Liver (tissue), 9 donors: ENCODE data around the gene ZNF345. TPM values are rescaled to one million over a fixed set of nuclear protein-coding genes. Genes with fewer than 3 reads are reported as not detected.

Source experiments
- DNase-seq: peaks from one replicate; pipeline ENCODE4 v3.0.0-alpha.2; 2017; ENCODE audit warnings: low spot score
- H3K27ac ChIP-seq, 2 donors: one replicate each; pipeline ENCODE4 v1.7.0; 2013; ENCODE audit warnings: inconsistent platforms in 2 of 2, low read length in 2 of 2, control low read depth in 1 of 2, low read depth in 1 of 2, mild to moderate bottlenecking in 1 of 2
- H3K27me3 ChIP-seq, 4 donors: one replicate each; pipeline versions ENCODE4 v1.6.1 to v1.7.0; 2013; ENCODE audit warnings: low read length in 3 of 4, inconsistent platforms in 1 of 4, mild to moderate bottlenecking in 1 of 4, moderate library complexity in 1 of 4; ENCODE audit not compliant: control insufficient read depth in 4 of 4, insufficient read depth in 4 of 4
- H3K36me3 ChIP-seq, 4 donors: one replicate each; pipeline versions ENCODE4 v1.6.1 to v1.7.0; 2013; ENCODE audit warnings: low read length in 3 of 4, mild to moderate bottlenecking in 3 of 4, low read depth in 1 of 4, moderate library complexity in 1 of 4; ENCODE audit not compliant: control insufficient read depth in 4 of 4, insufficient read depth in 3 of 4
- H3K4me1 ChIP-seq, 4 donors: one replicate each; pipeline versions ENCODE4 v1.6.1 to v1.7.0; 2013; ENCODE audit warnings: low read length in 3 of 4, mild to moderate bottlenecking in 3 of 4, moderate library complexity in 1 of 4; ENCODE audit not compliant: control insufficient read depth in 4 of 4, insufficient read depth in 4 of 4
- H3K4me3 ChIP-seq, 3 donors: one replicate each; pipeline versions ENCODE4 v1.6.1 to v1.7.0; 2013; ENCODE audit warnings: low read length in 3 of 3, control low read depth in 1 of 3, low read depth in 1 of 3, mild to moderate bottlenecking in 1 of 3
- H3K9ac ChIP-seq, 2 donors: one replicate each; pipeline ENCODE4 v1.7.0; 2013; ENCODE audit warnings: low read length in 2 of 2, mild to moderate bottlenecking in 2 of 2, moderate library complexity in 2 of 2, control low read depth in 1 of 2, low read depth in 1 of 2
- H3K9me3 ChIP-seq, 4 donors: one replicate each; pipeline versions ENCODE4 v1.6.1 to v1.7.0; 2013; ENCODE audit warnings: low read length in 3 of 4; ENCODE audit not compliant: control insufficient read depth in 4 of 4
- CTCF ChIP-seq: fragments of 150-350 bp; IDR thresholded peaks from 2 replicates; pipeline ENCODE4 v1.5.1; 2017; ENCODE audit warnings: improper control_type of control experiment, low read depth, low read length; ENCODE audit not compliant: missing input control
- EGR1 ChIP-seq, 2 donors: IDR thresholded peaks; 2 replicates each; pipeline ENCODE4 v1.6.1; 2016 to 2018; ENCODE audit warnings: antibody characterized with exemption in 2 of 2, low read depth in 2 of 2
- FOXA1 ChIP-seq: IDR thresholded peaks from 2 replicates; pipeline ENCODE4 v1.6.1; 2016; ENCODE audit warnings: antibody characterized with exemption
- FOXA2 ChIP-seq: IDR thresholded peaks from 2 replicates; pipeline ENCODE4 v1.6.1; 2016; ENCODE audit warnings: antibody characterized with exemption
- GABPA ChIP-seq, 2 donors: IDR thresholded peaks in 1 of 2; conservative IDR thresholded peaks in 1 of 2; 2 replicates each; pipeline ENCODE4 v1.6.1; 2016; ENCODE audit warnings: antibody characterized with exemption in 2 of 2, mild to moderate bottlenecking in 1 of 2, moderate library complexity in 1 of 2
- HNF4A ChIP-seq, 2 donors: conservative IDR thresholded peaks; 2 replicates each; pipeline ENCODE4 v1.6.1; 2016; ENCODE audit warnings: antibody characterized with exemption in 2 of 2, mild to moderate bottlenecking in 2 of 2
- HNF4G ChIP-seq: IDR thresholded peaks from 2 replicates; pipeline ENCODE4 v1.6.1; 2016; ENCODE audit warnings: antibody characterized with exemption
- JUND ChIP-seq, 2 donors: IDR thresholded peaks; 2 replicates each; pipeline ENCODE4 v1.6.1; 2016; ENCODE audit warnings: antibody characterized with exemption in 2 of 2
- MAX ChIP-seq: IDR thresholded peaks from 2 replicates; pipeline ENCODE4 v1.6.1; 2016; ENCODE audit warnings: antibody characterized with exemption
- NR2F2 ChIP-seq: IDR thresholded peaks from 2 replicates; pipeline ENCODE4 v1.6.1; 2016; ENCODE audit warnings: antibody characterized with exemption
- RAD21 ChIP-seq, 2 donors: IDR thresholded peaks; 2 replicates each; pipeline ENCODE4 v1.6.1; 2016; ENCODE audit warnings: antibody characterized with exemption in 2 of 2, mild to moderate bottlenecking in 2 of 2
- RXRA ChIP-seq, 2 donors: IDR thresholded peaks; 2 replicates each; pipeline ENCODE4 v1.6.1; 2017 to 2018; ENCODE audit warnings: antibody characterized with exemption in 2 of 2, mild to moderate bottlenecking in 1 of 2
- SP1 ChIP-seq: IDR thresholded peaks from 2 replicates; pipeline ENCODE4 v1.6.1; 2018; ENCODE audit warnings: antibody characterized with exemption, mild to moderate bottlenecking
- TAF1 ChIP-seq: conservative IDR thresholded peaks from 2 replicates; pipeline ENCODE4 v1.6.1; 2016; ENCODE audit warnings: antibody characterized with exemption, mild to moderate bottlenecking
- YY1 ChIP-seq: IDR thresholded peaks from 2 replicates; pipeline ENCODE4 v1.6.1; 2016; ENCODE audit warnings: antibody characterized with exemption, mild to moderate bottlenecking
- ZBTB33 ChIP-seq: IDR thresholded peaks from 2 replicates; pipeline ENCODE4 v1.6.1; 2016; ENCODE audit warnings: antibody characterized with exemption
- WGBS: extraction: QIAGEN DNeasy Blood & Tissue Kit; methylation state at CpG from one replicate; pipeline ENCODE4 v1.1.7; 2013; 5-methylcytosine and 5-hydroxymethylcytosine counted together
- polyA plus RNA-seq, 2 donors: library from polyadenylated mRNA; stranded (reverse) in 1 of 2; unstranded in 1 of 2; fragments of 200-250 nt in 1 of 2; fragments of >200 nt in 1 of 2; fragmentation: Nextera tagmentation in 1 of 2; extraction: Ambion mirVana in 1 of 2; gene quantifications; one replicate each; pipeline versions ENCODE4 v1.2.1 to v1.2.3, GENCODE V29; 2013 to 2015
- total RNA-seq, 2 donors: library from RNA; depleted of rRNA; stranded (reverse); fragments of >200 nt; gene quantifications; one replicate each; pipeline ENCODE4 v1.2.3, GENCODE V29; 2014
- TF ChIP-seq, protein P1 (sequence below): IDR thresholded peaks from 2 replicates; pipeline ENCODE4 v1.6.1; 2016; ENCODE audit warnings: antibody characterized with exemption
- TF ChIP-seq, protein P2 (sequence below): IDR thresholded peaks from 2 replicates; pipeline ENCODE4 v1.6.1; 2016; ENCODE audit warnings: antibody characterized with exemption, mild to moderate bottlenecking
- donor health status: healthy.
- donor health status: healthy.
- donor health status: healthy.
- donor health status: healthy.
- donor health status: healthy.

Gene ZNF345
- total and polyA plus RNA-seq, 4 donors: 0.67 to 4.7 (median 2.1) TPM

DNA sequence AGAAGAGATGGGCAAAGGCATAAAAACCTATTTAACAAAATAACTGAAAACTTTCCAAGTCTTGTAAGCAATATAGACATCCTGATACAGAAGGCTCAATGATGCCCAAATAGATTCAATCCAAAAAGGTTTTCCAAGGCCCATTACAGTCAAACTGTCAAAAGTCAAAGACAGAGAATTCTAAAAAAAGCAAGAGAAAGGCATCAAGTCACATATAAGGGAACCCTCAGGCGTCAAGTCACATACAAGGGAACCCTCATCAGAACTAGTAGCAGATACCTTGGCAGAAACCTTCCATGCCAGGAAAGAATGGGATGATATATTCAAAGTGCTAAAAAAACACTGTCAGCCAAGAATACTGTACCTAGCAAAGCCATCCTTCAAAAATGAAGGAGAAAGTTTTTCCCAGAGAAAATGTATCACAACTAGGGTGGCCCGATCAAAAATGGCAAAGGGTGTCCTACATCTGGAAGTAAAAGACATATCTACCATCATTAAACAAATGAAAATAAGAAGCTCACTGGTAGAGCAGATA, 44.2 kb downstream of the ZNF345 start:
- Histone ChIP-seq H3K4me1 (no peaks in the 10 kb centered on the region), H3K36me3 (peaks cover 6 to 55% (median 30%) of the 10 kb centered on the region in 4 donors), H3K9ac (no peak overlapping the region), H3K27ac (no peak overlapping the region), H3K4me3 (peak overlapping the region in 2 of 3 donors; percentile 40 to 65), H3K27me3 (no peaks in the 10 kb centered on the region), H3K9me3 (peaks cover 48 to 91% (median 71%) of the 10 kb centered on the region in 4 donors)
- TF ChIP-seq MAX (no peak), SP1 (no peak), CTCF (no peak), EGR1 (IDR thresholded peaks at IDR 0.05; ENCODE audit: low read depth in 2 of 2) (no peak), TAF1 (no peak), NR2F2 (no peak), GABPA (IDR thresholded peaks at IDR 0.05 in 1 of 2, conservative IDR thresholded peaks at IDR 0.05 in 1 of 2) (no peak), HNF4G (no peak), ZBTB33 (no peak)
- TF ChIP-seq, protein P1, sequence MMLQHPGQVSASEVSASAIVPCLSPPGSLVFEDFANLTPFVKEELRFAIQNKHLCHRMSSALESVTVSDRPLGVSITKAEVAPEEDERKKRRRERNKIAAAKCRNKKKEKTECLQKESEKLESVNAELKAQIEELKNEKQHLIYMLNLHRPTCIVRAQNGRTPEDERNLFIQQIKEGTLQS: no peak
- TF ChIP-seq, protein P2, sequence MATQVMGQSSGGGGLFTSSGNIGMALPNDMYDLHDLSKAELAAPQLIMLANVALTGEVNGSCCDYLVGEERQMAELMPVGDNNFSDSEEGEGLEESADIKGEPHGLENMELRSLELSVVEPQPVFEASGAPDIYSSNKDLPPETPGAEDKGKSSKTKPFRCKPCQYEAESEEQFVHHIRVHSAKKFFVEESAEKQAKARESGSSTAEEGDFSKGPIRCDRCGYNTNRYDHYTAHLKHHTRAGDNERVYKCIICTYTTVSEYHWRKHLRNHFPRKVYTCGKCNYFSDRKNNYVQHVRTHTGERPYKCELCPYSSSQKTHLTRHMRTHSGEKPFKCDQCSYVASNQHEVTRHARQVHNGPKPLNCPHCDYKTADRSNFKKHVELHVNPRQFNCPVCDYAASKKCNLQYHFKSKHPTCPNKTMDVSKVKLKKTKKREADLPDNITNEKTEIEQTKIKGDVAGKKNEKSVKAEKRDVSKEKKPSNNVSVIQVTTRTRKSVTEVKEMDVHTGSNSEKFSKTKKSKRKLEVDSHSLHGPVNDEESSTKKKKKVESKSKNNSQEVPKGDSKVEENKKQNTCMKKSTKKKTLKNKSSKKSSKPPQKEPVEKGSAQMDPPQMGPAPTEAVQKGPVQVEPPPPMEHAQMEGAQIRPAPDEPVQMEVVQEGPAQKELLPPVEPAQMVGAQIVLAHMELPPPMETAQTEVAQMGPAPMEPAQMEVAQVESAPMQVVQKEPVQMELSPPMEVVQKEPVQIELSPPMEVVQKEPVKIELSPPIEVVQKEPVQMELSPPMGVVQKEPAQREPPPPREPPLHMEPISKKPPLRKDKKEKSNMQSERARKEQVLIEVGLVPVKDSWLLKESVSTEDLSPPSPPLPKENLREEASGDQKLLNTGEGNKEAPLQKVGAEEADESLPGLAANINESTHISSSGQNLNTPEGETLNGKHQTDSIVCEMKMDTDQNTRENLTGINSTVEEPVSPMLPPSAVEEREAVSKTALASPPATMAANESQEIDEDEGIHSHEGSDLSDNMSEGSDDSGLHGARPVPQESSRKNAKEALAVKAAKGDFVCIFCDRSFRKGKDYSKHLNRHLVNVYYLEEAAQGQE: no peak
- 96% methylated on average over 2 of the region's 2 CpGs for WGBS
- no peak for DNase-seq

DNA sequence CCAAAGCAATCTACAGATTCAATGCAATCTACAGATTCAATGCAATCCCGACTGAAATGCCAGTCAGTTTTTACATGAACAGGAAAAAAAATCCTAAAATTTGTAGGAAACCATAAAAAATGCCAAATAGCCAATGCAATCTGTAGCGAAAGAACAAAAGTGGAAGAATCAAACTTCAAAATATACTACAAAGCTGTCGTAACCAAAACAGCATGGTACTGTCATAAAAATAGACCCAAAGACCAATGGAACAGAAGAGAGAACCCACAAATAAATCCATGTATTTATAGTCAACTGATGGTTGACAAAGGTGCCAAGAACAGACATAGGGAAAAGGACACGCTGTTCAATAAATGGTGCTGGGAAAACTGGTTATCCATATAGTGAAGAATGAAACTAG, 47.7 kb downstream of the ZNF345 start:
- no peak overlapping the region for H3K27ac ChIP-seq
- no peak overlapping the region for H3K9ac ChIP-seq
- no peak for DNase-seq
- TF ChIP-seq CTCF: no peak
- no peak for TF ChIP-seq FOXA1
- no peak for TF ChIP-seq HNF4A (conservative IDR thresholded peaks at IDR 0.05)
- TF ChIP-seq TAF1: no peak
- no peak for TF ChIP-seq YY1
- no peak for TF ChIP-seq FOXA2
- no peak for TF ChIP-seq JUND (IDR thresholded peaks at IDR 0.05)
- TF ChIP-seq MAX: no peak
- no peak for TF ChIP-seq RXRA (IDR thresholded peaks at IDR 0.05)
- no peak for TF ChIP-seq RAD21 (IDR thresholded peaks at IDR 0.05)
- no peaks in the 10 kb centered on the region for H3K4me1 ChIP-seq
- peaks cover 39 to 84% (median 54%) of the 10 kb centered on the region in 4 donors for H3K9me3 ChIP-seq
- H3K36me3 ChIP-seq: peaks cover 4 to 35% (median 17%) of the 10 kb centered on the region in 4 donors
- over 99% methylated on average over 4 of the region's 4 CpGs for WGBS
- no peaks in the 10 kb centered on the region for H3K27me3 ChIP-seq
- H3K4me3 ChIP-seq: peak overlapping the region in 2 of 3 donors; percentile 20 to 27
